Measurements from ENCODE around the gene ADNP.
"Not testable (repeated sequence)": the region's sequence is repeated elsewhere in the genome, so short reads cannot be mapped to it uniquely, and the experiment has no call there.

The ADNP gene

DNA sequence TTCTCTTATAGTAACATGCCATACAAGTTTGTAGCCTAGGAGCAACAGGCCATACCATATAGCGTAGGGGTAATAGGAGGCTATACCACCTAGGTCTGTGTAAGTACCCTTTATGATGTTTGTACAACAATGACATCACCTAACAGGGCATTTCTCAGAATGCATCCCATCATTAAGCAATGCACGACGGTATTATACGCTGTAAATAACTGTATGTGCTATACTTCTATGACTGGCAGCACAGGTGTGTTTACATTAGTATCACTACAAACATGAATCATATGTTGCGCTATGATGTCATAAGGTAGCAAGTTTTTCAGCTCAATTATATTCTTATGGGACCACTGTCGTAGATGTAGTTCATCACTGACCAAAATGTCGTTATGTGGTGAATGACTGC, 31.0 kb downstream of the ADNP start:
- no peak for DNase-seq (ENCODE audit: low spot score)

DNA sequence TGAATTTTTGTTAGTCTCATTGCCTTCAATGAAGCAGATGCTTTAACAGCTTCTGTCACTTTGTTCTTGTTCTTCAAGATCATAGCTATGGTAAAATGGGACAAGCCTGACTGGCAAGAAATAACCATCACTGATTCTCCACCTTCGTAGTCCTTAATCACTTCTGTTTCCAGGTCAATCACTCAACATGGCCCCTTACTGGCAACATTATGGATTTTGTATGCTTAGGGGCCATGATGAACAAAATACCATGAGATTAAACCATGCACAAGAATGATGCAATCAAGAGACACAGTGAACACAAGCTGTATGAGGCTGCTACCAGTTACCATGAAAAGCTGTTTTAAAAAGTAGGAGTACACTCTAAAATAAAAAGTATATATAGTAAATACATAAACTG, 32.8 kb downstream of the ADNP start:
- DNase-seq (ENCODE audit: low spot score) = no peak

DNA sequence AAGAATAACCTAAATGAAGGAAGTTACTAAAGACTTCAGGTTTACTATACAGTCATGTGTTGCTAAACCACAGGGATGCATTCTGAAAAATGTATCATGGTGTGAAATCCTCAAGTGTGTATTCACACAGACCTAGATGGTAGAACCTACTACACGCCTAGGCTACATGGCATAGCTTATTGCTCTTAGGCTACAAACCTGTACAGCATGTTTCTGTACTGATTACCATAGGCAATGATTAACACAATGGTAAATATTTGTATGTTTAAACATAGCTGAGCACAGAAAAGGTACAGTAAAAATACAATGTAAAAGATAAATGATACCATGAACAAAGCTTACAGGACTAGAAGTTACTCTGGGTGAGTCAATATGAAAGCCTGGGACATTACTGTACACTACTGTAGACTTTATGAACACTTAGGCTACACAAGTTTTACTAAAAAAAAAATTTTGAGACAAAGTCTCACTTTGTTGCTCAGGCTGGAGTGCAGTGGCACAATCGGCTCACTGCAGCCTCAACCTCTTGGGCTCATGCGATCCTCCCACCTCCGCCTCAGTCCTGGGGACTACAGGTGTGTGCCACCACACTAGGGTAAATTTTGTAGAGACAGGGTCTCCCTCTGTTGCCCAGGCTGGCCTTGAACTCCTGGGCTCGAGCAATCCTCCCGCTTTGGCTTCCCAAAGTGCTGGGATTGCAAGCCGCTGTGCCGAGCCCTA, 36.0 kb downstream of the ADNP start:
- DNase-seq (ENCODE audit: low spot score) = no peak

DNA sequence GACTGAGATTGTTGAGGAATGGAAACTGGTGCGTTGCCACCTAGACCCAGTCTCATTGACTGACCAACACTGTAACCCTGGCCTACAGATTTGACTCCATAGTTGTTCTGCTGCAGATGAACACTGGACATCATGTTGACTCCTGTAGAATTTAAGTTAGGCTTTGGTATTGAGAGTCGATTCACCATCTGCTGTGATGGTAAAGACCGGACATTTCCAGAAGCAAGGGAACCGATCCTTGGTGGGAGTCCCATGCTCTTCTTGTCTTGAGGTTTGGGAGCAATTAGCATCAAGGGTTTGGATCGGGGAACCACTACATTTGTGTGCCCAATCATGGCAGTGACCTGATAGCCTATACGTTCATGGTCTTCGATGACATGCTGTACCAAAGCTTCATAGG, 37.6 kb downstream of the ADNP start:
- no peak for DNase-seq (ENCODE audit: low spot score)

DNA sequence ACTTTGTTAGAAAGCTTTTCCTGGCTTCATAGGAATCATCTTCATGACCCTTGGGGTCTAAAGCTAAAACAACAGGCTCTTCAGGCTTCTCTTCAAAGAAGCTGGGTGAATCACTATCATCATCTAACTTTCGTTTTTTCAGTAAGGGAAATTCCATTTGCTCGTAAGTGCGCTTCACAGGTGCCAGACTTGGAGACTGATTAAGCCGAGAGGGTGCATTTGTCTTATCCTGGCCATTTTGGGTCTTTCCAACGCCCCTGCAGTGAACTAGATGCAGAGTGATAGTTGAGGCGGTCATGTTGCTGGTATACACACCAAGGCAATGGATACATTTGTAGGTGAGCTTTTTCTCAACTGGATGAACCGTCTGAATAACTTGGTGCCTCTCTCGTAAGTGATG, 38.8 kb downstream of the ADNP start:
- DNase-seq (ENCODE audit: low spot score) = no peak

DNA sequence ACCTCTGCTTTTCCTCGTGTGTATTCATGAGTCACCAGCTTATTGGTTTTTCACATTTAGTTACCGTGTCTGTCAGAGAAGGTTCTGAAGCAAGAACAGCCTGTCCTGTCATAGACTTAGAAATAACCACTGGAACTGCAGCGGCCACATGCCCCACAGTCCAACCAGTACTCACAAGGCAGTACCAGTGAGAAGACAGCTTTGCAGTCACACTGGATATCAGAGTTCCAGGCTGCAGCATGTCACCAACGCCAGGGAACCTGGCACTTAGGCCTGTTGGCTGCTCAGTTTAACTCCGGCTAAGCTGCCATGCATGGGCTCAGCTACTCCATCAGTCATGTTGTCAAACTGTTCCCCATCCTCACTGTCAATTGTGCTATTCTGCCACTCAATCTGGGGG, 40.1 kb downstream of the ADNP start:
- no peak for DNase-seq (ENCODE audit: low spot score)

DNA sequence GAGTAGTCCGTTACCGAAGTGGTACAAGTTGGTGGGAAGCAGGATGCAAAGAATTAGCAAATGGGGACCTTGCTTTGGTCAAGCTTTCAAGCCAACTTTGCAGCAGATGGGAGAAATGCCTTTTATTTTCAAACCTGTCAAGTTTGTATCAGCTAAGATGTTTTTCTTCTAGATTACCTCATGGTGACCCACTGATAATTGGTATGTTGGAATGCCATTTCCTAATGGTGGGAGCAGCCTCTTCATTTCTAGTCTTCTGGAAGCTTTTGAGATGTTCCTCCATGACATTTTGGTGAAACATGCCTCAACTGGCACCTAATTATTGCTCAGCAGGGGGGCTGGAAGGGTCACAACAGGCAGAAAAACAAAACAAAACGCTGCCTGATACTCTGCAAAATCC, 43.7 kb downstream of the ADNP start:
- DNase-seq (ENCODE audit: low spot score) = no peak

DNA sequence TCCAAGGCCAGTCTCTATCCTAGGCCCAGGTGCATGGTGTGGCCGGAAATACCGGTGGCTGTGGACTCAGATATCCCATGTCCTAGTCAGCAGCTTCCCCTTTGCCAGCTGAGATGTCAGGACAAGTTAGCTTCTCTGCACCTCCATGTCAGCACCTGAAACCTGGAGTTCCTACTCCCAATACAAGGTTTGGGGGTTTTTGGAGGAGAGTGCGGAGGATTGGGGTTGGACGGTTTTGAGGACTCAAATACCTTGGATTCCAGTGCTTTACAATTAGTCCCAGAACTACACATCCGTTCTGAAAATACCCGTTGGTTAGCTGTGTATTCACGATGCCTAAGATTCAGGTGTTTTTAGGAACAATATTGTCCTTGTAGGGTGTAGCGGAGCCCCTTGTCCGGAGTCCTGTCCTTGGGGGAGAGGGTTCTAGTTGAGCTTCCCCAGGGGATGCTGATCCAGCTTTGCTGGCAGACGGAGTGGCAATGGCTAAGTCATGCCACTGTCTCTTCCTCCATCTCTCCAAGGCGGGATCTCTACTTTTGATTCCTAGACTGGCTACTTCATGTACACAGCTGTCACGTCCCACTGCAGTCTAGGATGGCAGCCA, 45.0 kb downstream of the ADNP start:
- no peak for DNase-seq (ENCODE audit: low spot score)

DNA sequence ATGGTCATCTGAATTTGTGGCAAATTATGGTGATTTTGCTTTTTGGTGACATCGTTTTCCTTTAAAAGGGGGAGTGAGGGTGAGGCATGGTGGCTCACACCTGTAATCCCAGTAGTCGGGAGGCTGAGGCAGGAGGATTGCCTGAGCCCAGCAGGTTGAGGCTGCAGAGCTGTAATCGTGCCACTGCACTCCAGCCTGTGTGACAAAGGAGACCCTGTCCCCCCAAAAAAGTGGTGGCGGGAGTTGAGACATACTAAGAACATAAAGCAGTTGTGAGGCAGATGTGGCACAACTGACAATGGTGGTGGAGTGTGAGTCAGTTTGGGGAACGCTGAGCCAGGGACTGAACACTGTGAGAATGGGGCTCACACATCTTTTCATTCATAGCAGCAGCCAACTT, 45.5 kb downstream of the ADNP start:
- no peak for DNase-seq (ENCODE audit: low spot score)

DNA sequence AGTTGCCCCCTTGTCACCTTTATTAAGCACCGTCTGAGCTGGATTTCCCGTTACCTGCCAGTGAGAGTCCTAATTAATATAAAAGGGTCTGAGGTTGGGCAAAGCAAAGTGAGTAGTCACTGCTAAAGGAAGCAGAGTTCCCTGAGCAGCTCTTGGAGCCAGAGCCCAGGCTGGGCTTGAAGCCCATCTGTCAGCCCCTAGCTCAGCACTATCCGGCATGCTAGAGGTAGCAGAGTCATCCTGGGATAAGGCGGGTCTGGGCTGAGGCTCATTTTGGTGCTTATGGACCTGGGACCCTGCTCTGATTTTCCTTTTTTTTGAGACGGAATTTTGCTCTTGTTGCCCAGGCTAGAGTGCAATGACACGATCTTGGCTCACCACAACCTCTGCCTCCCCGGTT, 46.2 kb downstream of the ADNP start:
- no peak for DNase-seq (ENCODE audit: low spot score)

DNA sequence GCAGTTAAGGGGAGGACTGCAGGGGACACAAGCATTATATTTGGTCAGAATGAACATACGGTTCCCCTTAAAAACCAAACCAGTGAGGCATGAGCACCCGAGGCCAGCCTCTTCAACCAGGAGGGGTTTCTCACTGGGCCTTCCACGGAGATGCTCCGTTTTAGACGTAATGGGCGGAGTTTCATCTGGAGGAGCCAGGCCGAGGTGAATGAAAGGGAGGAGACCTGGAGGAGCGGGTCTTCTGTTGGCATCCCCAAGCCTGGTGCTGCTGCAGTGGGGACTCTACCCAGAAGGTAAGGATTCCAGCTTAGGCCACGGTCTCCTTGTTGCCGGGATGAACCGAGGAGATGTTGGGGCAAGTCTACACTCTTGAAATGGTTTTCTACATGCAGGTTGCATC, 47.4 kb downstream of the ADNP start:
- no peak for DNase-seq (ENCODE audit: low spot score)

DNA sequence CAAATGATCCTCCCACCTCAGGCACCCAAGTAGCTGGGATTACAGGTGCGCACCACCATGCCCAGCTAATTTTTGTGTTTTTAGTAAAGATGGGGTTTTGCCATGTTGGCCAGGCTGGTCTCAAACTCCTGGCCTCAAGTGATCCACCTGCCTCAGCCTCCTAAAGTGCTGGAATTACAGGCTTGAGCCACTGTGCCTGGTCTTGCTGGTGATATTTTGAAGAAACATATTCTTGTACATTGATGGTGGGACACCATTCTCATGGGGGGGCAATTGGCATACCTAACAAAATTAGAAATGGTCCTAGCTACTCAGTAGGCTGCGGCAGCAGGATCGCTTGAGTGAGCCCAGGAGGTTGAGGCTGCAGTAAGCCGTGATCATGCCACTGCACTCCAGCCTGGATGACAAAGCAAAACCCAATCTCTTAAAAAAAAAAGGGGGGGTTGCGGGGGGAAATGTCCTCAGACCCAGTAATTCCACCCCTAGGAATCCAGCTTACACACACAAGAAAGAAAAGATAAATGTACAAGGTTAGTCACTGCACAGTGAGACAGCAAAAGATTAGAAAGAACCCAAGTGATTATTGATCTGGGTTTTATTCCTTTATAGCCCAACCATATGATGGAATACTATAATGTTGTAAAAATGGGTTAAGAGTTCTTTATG, 49.3 kb downstream of the ADNP start:
- DNase-seq (ENCODE audit: low spot score) = not testable (repeated sequence)

DNA sequence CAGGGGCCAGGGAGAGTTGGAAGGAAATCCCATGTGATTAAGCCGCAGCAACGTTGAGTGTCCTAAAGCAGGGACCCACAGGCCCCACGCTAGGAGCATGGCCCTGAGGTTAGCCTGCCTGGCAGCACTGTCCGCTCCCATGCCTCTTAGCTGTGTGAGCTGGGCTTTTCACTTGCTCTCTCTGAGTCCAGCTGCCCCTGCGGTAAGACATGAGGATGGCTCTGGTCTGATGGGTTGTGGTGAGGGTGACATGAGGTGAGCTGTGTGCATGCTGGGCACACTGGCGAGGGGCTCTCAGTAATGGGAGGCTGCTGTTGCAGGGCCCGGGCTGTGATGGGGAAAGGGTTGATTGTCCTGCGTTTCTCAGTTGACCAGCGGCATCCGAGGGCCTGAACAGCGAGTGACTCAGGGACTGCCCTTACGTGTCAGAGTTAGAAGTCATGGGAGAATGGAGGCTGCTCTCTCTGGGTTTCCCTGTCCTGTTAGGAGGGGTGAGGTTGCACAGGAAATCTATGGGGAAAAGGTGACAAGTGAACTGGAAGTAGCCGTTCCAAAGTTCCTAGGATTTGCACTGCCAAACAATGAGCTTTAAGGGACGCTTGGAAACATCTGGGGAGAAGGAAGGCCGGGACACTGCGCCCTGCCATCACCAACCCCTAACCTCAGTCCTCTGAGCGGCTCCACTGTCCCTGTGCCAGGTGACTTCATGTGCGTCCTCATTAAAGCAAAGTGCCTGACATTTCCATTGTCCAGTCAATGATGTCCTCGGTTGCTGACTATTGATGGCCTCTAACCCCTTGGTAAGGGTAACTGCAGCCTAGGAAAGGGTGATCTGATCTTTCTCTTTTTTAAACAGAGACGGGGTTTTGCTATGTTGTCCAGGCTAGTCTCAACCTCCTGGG, 51.3 kb downstream of the ADNP start:
- no peak for DNase-seq (ENCODE audit: low spot score)

DNA sequence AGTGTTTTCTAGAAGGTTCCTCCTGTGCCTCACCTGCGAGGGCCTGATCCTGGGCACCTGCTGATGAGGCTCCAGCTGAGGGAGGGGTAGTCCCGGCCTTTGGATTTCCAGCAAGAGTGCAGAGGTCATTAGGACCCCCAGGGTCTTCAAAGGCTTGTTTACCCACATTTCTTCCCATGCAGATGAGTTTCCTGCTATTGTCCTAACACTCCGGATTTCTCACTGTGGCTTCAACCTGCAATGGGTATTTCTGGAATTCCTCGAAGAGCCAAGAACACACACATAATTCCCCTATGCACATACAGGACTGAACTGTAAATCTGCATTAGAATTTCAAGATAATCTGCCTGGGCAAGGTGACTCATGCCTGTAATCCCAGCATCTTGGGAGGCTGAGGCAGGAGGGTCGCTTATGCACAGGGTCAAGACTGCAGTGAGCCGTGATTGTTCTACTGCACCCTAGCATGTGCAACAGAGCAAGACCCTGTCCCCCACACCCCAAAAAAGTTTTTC, 53.9 kb downstream of the ADNP start:
- no peak for DNase-seq (ENCODE audit: low spot score)

DNA sequence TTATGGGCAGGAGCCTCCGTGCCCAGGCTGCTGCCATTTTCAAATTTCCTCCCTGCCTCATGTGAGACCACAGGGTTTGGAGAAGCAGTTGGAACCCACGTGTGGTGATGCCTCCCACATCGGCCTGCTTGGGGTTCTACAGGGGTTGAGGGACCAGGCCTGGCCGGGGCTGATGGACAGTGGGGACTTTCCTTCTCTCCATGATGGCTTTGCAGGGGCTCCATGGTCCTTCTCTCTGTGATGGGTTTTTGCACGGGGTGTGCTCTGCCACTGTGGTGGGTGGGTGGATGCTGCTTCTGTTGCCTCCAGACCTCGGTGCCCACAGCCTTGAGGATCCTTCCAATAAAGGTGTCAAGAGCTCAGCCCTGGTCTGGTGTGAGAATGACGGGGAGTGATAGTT, 54.4 kb downstream of the ADNP start:
- DNase-seq (ENCODE audit: low spot score) = no peak

DNA sequence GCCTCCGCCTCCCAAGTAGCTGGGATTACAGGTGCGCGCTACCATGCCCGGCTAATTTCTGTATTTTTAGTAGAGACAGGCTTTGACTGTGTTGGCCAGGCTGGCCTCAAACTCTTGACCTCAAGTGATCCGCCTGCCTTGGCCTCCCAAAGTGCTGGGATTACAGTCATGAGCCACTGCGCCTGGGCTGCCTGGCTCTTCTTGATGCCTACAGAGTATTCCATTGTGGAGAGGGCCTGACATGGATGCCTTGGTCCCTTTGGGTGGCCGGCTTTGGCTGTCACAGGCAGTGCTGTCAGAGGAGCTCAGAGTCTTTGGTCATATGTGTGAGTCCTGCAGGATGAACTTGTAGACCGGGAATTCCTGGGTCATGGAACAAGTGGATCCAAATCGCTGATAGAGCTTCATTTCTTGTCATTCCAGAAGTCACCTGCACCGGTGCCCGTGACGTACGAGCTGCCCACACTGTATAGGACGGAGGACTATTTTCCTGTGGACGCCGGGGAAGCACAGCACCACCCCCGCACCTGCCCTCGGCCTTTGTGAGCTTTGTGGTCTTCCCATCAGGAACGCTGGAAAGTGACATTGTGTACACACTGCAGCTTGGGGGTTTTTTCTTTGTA, 55.1 kb downstream of the ADNP start:
- DNase-seq (ENCODE audit: low spot score) = no peak

DNA sequence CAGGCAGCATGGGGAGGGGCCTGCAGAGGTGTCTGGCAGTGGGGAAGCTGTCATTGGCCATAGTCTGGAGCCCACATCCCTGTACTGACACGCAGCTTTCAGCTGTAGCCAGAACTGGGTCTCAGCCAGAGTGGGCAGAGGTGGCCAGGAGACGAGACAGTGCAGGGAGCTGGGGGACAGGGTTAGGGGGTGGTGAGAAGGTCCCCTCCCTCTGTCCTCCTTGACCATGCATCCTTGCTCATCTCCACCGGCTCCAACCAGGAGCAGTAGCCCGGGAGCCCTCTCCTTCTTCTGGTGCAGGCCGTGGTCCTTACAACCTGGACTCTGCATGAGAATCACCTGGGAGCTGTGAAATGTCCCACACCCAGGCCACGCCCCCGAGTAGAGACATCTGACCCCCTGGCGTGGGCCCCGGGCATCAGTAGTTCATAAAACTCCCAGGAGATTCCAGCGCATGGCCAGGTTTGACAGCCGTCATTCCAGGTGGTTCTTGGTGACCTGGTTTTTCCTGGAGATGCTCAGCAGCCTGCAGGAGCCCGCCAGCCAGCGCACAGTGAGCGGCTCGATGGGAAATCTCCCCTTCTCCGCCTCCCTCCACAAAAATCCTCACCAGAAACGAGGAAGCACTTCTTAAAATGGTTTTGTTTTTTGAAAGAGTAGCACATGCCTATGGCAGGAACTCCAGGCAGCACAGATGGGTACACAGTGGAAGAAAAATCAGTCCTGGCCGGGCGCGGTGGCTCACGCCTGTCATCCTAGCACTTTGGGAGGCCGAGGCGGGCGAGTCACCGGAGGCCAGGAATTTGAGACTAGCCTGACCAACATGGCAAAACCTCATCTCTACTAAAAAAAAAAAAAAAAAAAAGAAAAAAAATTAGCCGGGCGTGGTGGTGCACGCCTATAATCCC, 56.2 kb downstream of the ADNP start:
- no peak for DNase-seq (ENCODE audit: low spot score)

DNA sequence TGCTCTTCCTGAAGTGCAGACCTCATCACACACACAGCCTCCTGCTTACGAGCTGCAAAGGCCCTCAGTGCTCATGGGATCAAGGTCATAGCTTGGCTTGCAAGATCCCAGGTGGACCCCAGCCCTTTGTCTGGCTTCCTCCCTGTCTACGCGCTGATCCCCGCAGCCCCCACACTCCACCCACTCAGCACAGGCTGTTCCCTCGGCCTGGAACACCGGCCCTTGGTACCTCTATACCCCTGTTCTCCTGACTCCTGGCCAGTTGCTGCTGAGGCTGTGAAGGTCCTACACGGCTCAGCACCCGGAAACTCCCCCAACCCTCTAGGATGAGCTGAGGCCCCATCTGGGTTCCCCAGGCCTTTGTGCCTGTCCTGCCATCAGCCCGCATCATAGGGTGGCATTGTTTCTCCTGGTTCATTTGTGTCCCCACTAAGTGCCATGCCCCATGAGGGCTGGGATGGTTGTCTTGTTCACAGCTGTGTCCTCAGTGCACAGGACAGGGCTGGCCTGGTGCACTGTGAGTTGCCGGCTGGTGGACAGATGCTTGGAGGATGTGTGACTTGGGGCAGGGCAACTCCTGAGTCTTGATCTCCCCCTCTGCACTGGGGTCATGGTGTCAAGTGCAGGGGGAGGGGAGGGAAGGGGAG, 57.0 kb downstream of the ADNP start:
- no peak for DNase-seq (ENCODE audit: low spot score)

DNA sequence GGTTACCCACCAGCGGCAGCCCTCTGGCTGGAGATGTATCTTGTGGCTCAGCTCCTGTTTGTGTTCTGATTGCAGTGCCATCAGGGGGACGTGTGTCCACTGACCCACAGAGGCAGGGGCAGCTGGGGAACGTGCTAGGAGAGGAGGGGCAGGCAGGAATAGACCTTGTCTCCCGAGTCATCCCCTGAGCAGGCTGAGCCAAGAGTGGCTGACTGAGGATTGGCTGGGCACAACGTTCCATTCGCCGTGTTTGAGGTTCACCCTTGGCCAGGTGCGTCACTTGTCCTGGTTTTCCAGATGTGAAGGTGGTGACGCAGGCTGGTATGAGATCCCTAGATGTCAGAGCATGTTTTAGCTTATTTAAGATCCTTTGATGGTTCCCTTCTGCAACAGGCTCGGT, 57.7 kb downstream of the ADNP start:
- no peak for DNase-seq (ENCODE audit: low spot score)
